OCI-LY1 (cell line): ENCODE data around the gene STKLD1.

Experiments
- H2AFZ ChIP-seq: fragments of 200-600 bp; sonication (generic), shearing (Covaris generic); 2 replicates; pipeline ENCODE4 v1.6.0; 2014; ENCODE audit warnings: antibody characterized with exemption, mild to moderate bottlenecking, low read length
- H3F3A ChIP-seq: fragments of 200-600 bp; sonication (generic), shearing (Covaris generic); 2 replicates; pipeline ENCODE4 v1.6.0; 2014; ENCODE audit warnings: mild to moderate bottlenecking, antibody characterized with exemption, low read length, moderate library complexity; ENCODE audit not compliant: insufficient read depth
- H3K27ac ChIP-seq: fragments of 200-600 bp; sonication (generic); 2 replicates; pipeline ENCODE4 v1.5.1; 2014; ENCODE audit warnings: low read length, mixed run types, mild to moderate bottlenecking, low read depth; ENCODE audit not compliant: poor library complexity, severe bottlenecking
- H3K27me3 ChIP-seq: fragments of 200-600 bp; sonication (generic); 2 replicates; pipeline ENCODE4 v1.6.0; 2014; ENCODE audit warnings: antibody characterized with exemption, mild to moderate bottlenecking, low read length, moderate library complexity; ENCODE audit not compliant: insufficient read depth
- H3K36me3 ChIP-seq: fragments of 200-600 bp; sonication (generic); 2 replicates; pipeline ENCODE4 v1.6.1; 2014; ENCODE audit warnings: mild to moderate bottlenecking, antibody characterized with exemption, low read length, moderate library complexity, mixed read lengths; ENCODE audit not compliant: insufficient read depth
- H3K4me1 ChIP-seq: fragments of 200-600 bp; sonication (generic); 2 replicates; pipeline ENCODE4 v1.5.1; 2014; ENCODE audit warnings: mild to moderate bottlenecking, low read length, moderate library complexity; ENCODE audit not compliant: insufficient read depth, severe bottlenecking
- H3K4me2 ChIP-seq: fragments of 200-600 bp; sonication (generic), shearing (Covaris generic); 2 replicates; pipeline ENCODE4 v1.6.1; 2014; ENCODE audit warnings: low read length
- H3K4me3 ChIP-seq: fragments of 200-600 bp; sonication (generic); 2 replicates; pipeline ENCODE4 v1.5.1; 2014; ENCODE audit warnings: low read length, low read depth, mild to moderate bottlenecking, mixed read lengths; ENCODE audit not compliant: poor library complexity, severe bottlenecking
- H3K79me2 ChIP-seq: fragments of 200-600 bp; shearing (Covaris generic); 2 replicates; pipeline ENCODE4 v1.6.1; 2016; ENCODE audit warnings: mixed run types, low read length, mixed read lengths; ENCODE audit not compliant: insufficient read depth
- H3K9ac ChIP-seq: fragments of 200-600 bp; sonication (generic), shearing (Covaris generic); 2 replicates; pipeline ENCODE4 v1.6.1; 2014; ENCODE audit warnings: mild to moderate bottlenecking, low read length, mixed read lengths
- H3K9me2 ChIP-seq: fragments of 200-600 bp; sonication (generic), shearing (Covaris generic); 2 replicates; pipeline ENCODE4 v1.6.1; 2014; ENCODE audit warnings: low read depth, mild to moderate bottlenecking, low read length, mixed read lengths
- H3K9me3 ChIP-seq: fragments of 200-600 bp; shearing (Covaris generic); 2 replicates; pipeline ENCODE4 v1.6.1; 2014; ENCODE audit warnings: low read length, mixed read lengths
- H4K20me1 ChIP-seq: fragments of 200-600 bp; sonication (generic), shearing (Covaris generic); 2 replicates; pipeline ENCODE4 v1.6.0; 2016; ENCODE audit warnings: mild to moderate bottlenecking, low read length; ENCODE audit not compliant: insufficient read depth
- EZH2 ChIP-seq: fragments of 200-600 bp; sonication (generic), shearing (Covaris generic); IDR thresholded peaks from 2 replicates; pipeline ENCODE4 v1.8.0; 2017; ENCODE audit warnings: borderline replicate concordance, mixed run types, mild to moderate bottlenecking, antibody characterized with exemption, low read length, moderate library complexity, mixed read lengths
- TF ChIP-seq, protein P1 (sequence below): fragments of 200-600 bp; sonication (generic), shearing (Covaris generic); IDR thresholded peaks from 2 replicates; pipeline ENCODE4 v1.5.1; 2017; ENCODE audit warnings: mild to moderate bottlenecking, antibody characterized with exemption, low read length, moderate library complexity, mixed read lengths

STKLD1 gene

DNA sequence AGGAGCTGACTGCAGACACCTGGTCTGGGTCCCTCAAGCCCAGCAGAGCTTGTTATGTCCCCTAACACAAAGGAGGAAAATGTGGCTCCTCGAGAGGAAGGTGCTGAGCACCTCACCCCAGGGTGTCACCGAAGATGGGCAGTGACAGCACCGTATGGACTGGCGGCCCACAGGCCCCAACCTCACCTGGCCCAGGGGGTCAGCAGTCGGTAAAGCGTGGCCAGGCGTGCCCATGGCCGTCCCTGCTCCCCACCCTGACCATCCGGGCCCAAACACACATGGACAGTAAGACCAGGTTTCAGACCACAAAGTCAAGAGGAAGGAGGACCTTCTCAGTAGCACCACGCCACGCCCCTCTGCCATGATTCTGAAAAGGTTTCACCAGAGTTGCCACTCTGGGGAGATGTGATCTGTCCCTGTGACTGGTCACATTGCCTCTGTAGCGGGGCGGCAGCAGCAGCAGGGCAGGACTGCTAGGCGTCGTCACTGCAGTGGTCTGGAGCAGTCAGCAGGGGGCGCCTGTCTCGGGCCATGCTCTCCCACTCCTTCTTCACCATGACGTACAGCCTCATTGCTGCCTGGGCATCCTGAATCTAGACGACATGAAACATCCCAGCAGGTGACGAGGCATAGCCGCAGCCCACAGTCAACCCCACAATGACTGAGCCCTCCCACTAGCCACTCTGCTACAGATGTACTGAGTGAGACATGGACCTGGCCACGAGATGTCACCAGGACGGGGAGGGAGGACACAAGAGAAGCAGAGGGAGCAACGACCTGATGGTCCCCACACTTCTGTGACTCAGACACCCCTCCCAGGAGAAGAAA, 30.5 kb downstream of the STKLD1 start:
- TF ChIP-seq EZH2, result no peak
- TF ChIP-seq, protein P1, sequence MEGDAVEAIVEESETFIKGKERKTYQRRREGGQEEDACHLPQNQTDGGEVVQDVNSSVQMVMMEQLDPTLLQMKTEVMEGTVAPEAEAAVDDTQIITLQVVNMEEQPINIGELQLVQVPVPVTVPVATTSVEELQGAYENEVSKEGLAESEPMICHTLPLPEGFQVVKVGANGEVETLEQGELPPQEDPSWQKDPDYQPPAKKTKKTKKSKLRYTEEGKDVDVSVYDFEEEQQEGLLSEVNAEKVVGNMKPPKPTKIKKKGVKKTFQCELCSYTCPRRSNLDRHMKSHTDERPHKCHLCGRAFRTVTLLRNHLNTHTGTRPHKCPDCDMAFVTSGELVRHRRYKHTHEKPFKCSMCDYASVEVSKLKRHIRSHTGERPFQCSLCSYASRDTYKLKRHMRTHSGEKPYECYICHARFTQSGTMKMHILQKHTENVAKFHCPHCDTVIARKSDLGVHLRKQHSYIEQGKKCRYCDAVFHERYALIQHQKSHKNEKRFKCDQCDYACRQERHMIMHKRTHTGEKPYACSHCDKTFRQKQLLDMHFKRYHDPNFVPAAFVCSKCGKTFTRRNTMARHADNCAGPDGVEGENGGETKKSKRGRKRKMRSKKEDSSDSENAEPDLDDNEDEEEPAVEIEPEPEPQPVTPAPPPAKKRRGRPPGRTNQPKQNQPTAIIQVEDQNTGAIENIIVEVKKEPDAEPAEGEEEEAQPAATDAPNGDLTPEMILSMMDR, result peak; percentile 86
- Histone ChIP-seq H3K27ac (no peak overlapping the region), H4K20me1 (no peaks in the 10 kb centered on the region), H3K4me1 (no peaks in the 10 kb centered on the region), H3K9me3 (no peaks in the 10 kb centered on the region), H3K4me2 (no peak overlapping the region), H2AFZ (no peak overlapping the region), H3F3A (no peaks in the 10 kb centered on the region), H3K27me3 (no peaks in the 10 kb centered on the region), H3K4me3 (no peak overlapping the region), H3K79me2 (no peaks in the 10 kb centered on the region), H3K36me3 (peaks cover 75% of the 10 kb centered on the region), H3K9ac (no peak overlapping the region), H3K9me2 (no peaks in the 10 kb centered on the region)

DNA sequence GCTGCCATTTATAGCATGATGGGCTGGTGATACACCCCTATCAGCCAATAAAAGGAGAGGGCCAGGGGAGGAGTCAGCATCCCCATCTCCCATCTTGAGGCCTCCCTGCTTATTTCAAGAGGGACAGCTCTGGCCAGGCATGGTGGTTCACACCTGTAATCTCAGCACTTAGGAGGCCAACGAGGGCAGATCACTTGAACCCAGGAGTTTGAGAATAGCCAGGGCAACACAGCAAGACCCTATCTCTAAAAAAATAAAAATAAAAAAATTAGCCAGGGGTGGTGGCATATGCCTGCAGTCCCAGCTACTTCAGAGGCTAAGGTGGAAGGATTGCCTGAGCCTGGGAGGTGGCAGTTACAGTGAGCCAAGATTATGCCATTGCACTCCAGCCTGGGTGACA, 31.9 kb downstream of the STKLD1 start:
- H3K9me2 ChIP-seq, result no peaks in the 10 kb centered on the region
- no peak overlapping the region for H3K9ac ChIP-seq
- H3K27ac ChIP-seq, result no peak overlapping the region
- no peak for TF ChIP-seq EZH2
- TF ChIP-seq, protein P1, result no peak
- peaks cover 84% of the 10 kb centered on the region for H3K36me3 ChIP-seq
- H3K4me1 ChIP-seq, result no peaks in the 10 kb centered on the region
- H3K4me3 ChIP-seq, result no peak overlapping the region
- H3K9me3 ChIP-seq, result no peaks in the 10 kb centered on the region
- H3K27me3 ChIP-seq, result no peaks in the 10 kb centered on the region
- H3F3A ChIP-seq, result no peaks in the 10 kb centered on the region
- no peak overlapping the region for H2AFZ ChIP-seq
- H3K79me2 ChIP-seq, result no peaks in the 10 kb centered on the region
- no peaks in the 10 kb centered on the region for H4K20me1 ChIP-seq
- no peak overlapping the region for H3K4me2 ChIP-seq

DNA sequence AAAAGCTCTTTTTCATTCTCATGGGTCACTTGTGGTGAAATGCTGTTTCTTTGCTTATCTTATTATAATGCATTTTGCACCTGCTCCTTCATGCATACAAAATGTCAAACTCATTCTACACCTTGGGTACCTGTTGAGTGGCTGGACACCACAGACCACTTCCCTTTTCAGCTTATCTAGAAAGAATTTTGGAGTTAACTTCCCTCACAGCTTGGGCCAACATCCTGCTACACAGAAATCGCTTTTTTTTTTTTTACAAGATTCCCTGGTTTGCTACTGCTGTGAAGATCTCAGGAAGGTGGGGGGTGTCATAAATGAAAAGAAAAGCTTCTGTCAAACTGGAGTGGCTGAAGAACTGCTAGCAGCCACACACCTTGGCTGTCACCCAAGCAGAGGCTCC, 39.0 kb downstream of the STKLD1 start:
- peak overlapping the region; percentile 95; the same call in 1 of the 2 replicates for H3K4me2 ChIP-seq
- no peaks in the 10 kb centered on the region for H3F3A ChIP-seq
- peaks cover 22% of the 10 kb centered on the region for H3K79me2 ChIP-seq
- peaks cover 59% of the 10 kb centered on the region for H3K36me3 ChIP-seq
- no peak overlapping the region for H3K27ac ChIP-seq
- no peaks in the 10 kb centered on the region for H4K20me1 ChIP-seq
- TF ChIP-seq EZH2, result no peak
- TF ChIP-seq, protein P1, result no peak
- H3K27me3 ChIP-seq, result no peaks in the 10 kb centered on the region
- H3K4me1 ChIP-seq, result peaks cover 35% of the 10 kb centered on the region
- H2AFZ ChIP-seq, result no peak overlapping the region
- H3K4me3 ChIP-seq, result no peak overlapping the region
- H3K9me2 ChIP-seq, result no peaks in the 10 kb centered on the region
- H3K9me3 ChIP-seq, result no peaks in the 10 kb centered on the region
- H3K9ac ChIP-seq, result no peak overlapping the region
